ENCODE data around the gene MDM4.
"Not testable (repeated sequence)": the region's sequence is repeated elsewhere in the genome, so short reads cannot be mapped to it uniquely, and the experiment has no call there.

MDM4 gene

GRCh38 chr1:204516180-204516879, at the start of gene MDM4:
TSS of gene MDM4 (plus strand) at chr1:204516406. CDS start at chr1:204525519, 9,113 bp downstream.
- DNase-seq = peak; percentile 96

DNA sequence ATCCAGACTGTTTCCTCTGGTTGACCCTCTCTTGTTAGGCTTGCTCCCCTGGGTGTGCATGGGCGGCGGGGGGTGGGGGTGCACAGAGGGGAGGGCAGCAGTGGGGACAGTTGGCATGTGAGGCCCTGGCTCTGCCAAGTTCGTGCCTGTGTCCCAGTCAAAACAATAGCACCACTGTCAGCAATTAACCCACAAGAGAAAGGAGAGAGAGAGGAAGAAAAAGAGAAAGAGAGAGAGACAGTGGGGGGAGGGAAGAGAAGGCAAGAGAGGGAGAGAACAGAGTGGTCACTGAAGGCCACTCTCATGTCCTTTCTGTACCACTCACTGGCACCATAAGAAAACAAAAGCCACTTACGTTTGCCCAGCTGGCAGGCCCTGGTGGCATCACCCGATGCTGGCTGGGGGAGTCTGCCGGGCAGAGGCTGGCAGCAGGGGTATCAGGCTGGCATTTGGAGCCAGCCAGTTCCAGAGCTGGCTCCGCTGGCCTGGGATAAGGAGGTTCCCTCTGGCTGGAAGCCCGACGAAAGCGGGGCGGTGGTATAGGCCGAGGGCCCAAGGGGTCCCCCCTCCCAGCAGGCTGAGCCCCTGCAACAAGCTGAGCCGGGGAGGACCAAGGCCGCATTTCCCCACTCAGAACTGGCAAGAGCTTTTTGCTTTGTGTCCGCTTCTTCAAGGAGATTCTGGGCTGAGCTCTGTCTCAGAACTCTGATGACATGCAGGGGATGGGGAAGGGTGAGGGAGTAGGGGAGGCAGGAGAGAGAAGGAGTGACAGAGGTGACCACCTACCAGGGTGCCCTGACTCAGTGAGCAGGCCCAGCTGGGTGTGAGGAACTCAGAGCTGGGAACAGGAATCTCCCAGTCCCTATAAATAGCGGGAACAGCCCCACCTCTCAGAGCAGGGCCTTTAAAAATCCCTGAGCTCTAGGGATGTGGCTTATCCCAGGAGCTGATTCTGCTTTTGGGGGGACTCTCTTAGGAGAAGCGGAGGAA, 49.5 kb upstream of the MDM4 start:
- no peak for DNase-seq

- no peak for DNase-seq
Observed at GRCh38 chr1:204468206-204468605, 48.0 kb upstream of the MDM4 start.

DNA sequence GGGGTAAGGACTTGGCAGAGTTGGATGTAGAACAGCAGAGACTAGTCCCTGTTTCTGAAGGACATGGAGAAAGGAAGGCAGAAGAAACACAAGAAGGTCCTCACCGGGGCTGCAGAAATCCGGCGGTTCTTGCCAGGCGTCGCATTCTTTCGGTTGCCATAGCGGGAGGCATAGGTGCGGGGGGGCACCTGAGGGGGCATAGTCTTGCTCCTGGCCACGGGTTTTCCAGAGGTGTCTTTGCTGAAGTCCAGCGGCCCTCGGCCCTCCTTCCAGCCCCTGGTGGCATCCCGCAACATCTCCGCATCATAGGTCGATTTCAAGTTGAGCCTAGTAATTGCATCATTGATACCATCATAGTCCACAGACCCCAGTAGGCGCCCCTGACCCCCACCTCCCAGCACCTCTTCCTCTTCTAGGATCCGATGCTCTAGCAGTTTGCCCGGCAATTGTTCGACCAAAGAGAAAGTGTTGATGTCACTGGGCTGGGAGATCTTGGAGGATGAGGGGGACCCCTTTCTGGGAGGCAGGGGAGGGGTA, 47.4 kb upstream of the MDM4 start:
- DNase-seq = no peak

GRCh38 chr1:204469304-204469703, 46.9 kb upstream of the MDM4 start:
- DNase-seq = no peak

DNA sequence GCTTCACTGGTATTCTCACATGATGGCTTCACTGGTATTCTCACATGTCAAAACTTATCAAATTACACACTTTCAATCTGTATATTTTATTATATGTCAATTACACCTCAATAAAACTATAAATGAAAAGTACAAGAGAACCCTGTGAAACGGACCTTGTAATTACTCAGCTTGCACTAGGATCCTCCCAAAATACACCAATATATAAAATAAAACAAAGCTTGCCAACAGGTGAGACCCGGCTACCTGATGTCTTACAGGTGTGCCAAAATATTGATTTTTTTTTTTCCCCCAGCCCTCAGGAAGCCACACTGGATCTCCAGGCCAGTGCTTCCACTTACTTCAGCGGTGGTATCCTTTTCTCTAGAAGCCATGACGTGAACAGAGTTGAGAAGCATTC, 44.5 kb upstream of the MDM4 start:
- no peak for DNase-seq

- DNase-seq = no peak
Observed at GRCh38 chr1:204472660-204473059, 43.5 kb upstream of the MDM4 start.

- no peak for DNase-seq
Observed at GRCh38 chr1:204473400-204473965, 42.7 kb upstream of the MDM4 start.

DNA sequence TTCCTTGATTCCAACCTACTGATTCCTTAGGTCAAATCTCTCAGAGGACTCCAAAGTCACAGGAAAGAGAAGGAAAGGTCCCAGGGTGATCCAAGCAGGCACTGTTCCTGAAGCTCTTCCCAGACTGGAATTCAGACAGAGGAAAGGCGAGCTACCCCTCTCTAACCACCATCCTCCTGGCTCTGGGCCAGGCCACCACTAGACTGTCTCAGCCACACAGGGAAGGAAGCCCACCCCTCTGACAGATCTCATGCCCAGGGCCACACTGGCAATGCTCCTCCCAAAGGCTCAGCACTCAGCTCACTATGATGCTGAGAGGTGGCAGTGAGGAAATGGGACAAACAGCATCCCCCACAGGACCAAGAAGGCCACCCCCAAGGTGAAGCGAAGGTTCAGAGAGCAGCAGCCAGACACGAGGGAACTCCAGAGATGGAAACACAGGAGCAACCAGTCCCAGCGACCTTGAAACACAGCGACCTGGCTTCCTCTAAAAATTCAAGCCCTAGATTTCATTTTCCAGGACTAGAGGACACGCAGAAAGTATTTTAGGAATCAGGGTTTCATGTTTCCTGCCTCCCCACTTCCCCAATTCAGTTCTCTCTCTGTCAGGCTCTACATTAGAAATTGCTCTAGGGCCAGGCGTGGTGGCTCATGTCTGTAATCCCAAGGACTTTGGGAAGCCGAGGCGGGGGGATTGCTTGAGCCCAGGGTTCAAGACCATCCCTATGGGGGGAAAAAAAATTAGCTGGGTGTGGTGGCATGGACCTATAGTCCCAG, 40.4 kb upstream of the MDM4 start:
- no peak for DNase-seq

- no peak for DNase-seq
Observed at GRCh38 chr1:204476563-204476962, 39.6 kb upstream of the MDM4 start.

DNA sequence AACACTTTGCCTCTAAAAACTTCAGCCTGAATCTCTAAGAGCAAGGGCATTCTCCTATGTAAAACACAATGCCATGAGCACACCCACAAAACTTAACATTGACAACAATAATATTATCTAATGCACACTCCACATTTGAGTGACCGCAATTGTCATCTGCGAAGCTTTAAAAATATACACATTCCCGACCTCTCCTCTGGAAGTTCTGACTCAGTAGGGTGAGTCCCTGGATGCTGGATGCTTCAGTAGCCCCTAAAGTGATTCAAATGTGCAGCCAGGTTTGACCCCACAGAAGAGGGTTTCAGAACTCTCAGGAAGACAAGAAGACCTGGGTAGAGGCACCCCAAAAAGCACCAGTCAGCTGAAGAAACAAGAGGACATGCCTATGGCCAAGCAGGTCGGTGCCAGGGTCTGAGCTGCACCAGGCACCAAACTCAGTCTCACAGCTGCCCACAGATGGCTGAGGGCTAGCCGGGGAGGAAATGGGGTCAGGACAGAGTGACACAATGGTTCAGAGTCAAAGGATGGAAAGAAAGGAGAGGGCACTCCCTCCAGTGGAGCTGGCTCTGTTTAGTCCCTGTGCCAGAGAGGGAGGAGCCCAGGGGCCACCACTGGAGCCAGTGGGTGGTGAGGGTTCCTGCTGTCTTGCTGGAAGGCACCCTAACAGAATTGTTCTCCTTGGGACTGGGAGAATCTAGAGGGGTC, 39.0 kb upstream of the MDM4 start:
- no peak for DNase-seq

GRCh38 chr1:204478172-204478899, 37.9 kb upstream of the MDM4 start:
- peak; percentile 77 for DNase-seq

- DNase-seq = no peak
Observed at GRCh38 chr1:204478921-204479320, 37.3 kb upstream of the MDM4 start.

DNA sequence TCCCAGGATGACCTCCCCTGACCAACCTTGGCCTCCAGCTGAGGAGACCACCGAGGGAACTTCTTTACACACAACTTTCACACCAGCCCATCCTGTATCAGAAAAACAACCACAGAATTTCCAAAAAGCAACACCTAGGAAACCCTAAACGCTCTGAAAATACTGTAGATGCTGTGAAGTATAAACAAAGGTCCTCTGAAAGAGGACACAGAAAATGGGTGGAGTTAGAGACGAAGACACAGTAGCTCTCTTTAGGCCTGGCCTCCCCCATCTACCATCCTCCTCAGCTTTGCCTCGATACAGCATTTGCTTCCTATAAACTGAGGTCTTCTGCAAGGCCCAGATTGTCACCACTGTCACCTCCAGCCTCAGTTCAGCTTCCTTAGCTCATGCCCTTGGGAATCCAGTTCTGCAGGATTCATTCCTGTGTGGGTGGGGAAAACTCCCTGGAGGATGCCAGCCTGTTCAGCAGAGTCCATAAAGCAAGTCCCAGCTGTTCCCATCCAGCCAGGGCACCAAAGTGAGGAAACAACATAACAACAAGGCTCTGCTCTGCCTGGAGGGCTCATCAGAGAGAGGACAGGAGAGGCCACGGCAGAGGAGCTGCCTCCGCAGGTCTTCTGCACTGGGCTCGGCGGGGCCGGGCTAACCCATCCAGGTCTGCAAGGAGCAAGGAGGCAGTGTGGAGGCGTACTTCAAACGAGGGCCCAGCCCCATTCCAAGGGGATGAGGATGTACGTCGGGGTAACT, 36.6 kb upstream of the MDM4 start:
- DNase-seq = no peak

- DNase-seq = no peak
Observed at GRCh38 chr1:204480515-204480914, 35.7 kb upstream of the MDM4 start.

DNA sequence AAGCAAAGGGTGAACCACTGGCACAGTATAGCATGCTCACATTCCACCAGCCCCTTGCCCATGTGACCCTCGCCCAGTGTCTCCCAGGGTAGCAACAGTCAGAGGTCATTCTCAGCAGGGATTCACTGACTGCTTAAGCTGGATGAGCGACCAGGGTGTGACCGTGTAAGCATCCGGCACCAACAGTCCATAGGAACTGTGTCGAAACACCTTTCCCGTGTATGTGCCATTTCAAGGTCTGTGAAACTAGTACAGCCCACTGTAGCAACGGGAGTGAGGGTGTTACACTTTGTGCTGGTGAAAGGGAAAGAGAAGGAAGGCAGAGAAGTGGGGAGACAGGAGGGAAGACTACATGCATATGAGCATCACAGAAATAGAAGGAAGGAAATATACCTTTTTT, 32.4 kb upstream of the MDM4 start:
- DNase-seq = no peak

DNA sequence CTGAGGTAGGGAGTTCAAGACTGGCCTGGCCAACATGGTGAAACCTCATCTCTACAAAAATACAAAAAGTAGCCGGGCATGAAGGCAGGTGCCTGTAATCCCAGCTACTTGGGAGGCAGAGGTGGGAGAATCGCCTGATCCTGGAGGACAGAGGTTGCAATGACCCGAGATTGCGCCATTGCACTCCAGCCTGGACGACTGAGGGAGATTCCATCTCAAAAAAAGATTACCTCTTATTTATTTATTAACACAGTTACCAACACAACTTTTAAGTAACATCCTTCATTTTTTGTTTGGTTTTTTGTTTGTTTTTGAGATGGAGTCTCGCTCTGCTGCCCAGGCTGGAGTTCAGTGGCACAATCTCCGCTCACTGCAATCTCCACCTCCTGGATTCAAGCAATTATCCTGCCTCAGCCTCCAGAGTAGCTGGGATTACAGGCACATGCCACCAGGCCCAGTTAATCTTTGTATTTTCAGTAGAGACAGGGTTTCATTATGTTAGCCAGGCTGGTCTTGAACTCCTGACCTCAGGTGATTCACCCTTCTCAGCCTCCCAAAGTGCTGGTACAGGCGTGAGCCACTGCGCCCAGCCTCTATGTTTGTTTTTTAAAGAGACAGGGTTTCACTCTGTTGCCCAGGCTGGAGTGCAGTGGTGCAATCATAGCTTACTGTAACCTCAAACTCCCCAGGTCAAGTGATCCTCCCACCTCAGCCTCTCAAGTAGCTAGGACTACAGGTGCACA, 29.5 kb upstream of the MDM4 start:
- not testable (repeated sequence) for DNase-seq

DNA sequence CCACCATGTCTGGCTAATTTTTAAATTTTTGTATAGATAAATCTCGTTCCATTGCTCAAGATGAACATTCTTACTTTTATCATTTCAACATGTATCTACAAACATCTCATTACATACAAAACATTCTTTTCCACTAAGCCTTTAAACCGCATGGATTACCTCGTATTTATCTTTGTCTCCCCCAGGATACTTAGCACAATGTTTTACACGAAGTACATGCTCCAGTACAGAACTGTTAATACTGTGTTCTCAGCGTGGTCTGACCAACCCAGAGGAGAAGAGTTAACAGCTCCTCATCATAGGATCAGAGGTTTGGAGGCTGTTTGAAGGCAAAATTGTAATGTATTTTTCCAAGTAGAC, 29.0 kb upstream of the MDM4 start:
- DNase-seq = no peak

- DNase-seq = no peak
Observed at GRCh38 chr1:204491655-204492054, 24.6 kb upstream of the MDM4 start.

Data from DMS 273 treated with DMSO at 0.1 percent for 48 hours (cell line).